Measurements from ENCODE around the gene RPS3. TPM values are rescaled to one million over a fixed set of nuclear protein-coding genes. Genes with fewer than 3 reads are reported as not detected.

Gene RPS3
- total and polyA plus RNA-seq, 2 of the 13 experiments (the other 11 are each of a cell fraction or from before 2014, with no cell fraction given): 2,143 to 3,616 TPM

GRCh38 chr11:75398906-75399305 is 412 bp upstream of the RPS3 start (continued):
- no peak for TF ChIP-seq ZFYVE20 (CRISPR knock-in tag; IDR thresholded peaks at IDR 0.05; ENCODE audit: borderline replicate concordance, low read depth)

DNA sequence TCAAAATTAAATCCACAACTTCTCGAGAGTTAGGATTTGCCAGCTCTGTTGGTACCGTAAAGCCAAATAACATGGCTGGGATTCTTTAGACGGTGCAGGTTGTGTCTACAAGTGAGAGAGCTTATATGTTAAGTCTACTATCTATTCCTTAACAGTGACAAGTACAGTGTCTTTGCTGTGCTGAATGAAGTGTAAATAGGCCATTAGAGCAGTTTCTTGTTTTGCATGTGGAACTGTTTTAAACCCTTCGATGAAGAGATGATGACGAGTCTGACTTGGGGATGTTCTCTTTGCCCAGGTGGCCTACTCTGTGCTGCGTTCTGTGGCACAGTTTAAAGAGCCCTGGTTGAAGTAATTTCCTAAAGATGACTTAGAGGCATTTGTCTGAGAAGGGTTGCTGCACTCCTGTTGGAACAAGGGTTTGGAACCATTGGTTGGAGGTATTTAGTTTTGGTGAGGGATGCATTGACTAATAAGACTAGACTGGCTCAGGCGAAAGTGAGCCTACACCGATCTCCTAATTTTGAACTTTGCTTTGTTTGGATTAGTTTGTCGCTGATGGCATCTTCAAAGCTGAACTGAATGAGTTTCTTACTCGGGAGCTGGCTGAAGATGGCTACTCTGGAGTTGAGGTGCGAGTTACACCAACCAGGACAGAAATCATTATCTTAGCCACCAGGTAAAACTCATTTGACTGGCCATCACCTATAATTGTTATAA is 988 bp downstream of the RPS3 start:
- H3K79me2 ChIP-seq (ENCODE audit: insufficient read depth, low read length): peaks cover 52% of the 10 kb centered on the region
- WGBS (ENCODE audit: low lambda C conversion rate): under 1% methylated on average over 11 of the region's 11 CpGs
- peaks cover 58% of the 10 kb centered on the region for H4K20me1 ChIP-seq (ENCODE audit: insufficient read depth, low read length)
- no peaks in the 10 kb centered on the region for H3K9me3 ChIP-seq (ENCODE audit: low read length)
- H2AFZ ChIP-seq (ENCODE audit: low read length): no peak overlapping the region
- peak; percentile 49 for DNase-seq (ENCODE audit: low spot score)
- BruUV-seq (replicated peaks): no TSS peak
- peak overlapping the region; percentile 89 for H3K4me2 ChIP-seq (ENCODE audit: low read depth, low read length)
- peak overlapping the region; percentile 99 for H3K9ac ChIP-seq (ENCODE audit: insufficient read depth, low read depth, low read length)
- TF ChIP-seq MAZ (IDR thresholded peaks at IDR 0.05; ENCODE audit: borderline replicate concordance, low read depth, low read length) (no peak), MAZ (CRISPR knock-in tag; IDR thresholded peaks at IDR 0.05; ENCODE audit: low read depth) (peak; percentile 56; the same call in 1 of the 2 replicates), THAP11 (CRISPR knock-in tag; IDR thresholded peaks at IDR 0.05) (peak; percentile 11; the same call in 1 of the 2 replicates), TBX2 (CRISPR knock-in tag; IDR thresholded peaks at IDR 0.05; ENCODE audit: borderline replicate concordance) (0 out of 2 replicates have a peak, but pooled peaks have one; percentile 49), SP4 (CRISPR knock-in tag; IDR thresholded peaks at IDR 0.05) (0 out of 2 replicates have a peak, but pooled peaks have one; percentile 36), HNF4A (CRISPR knock-in tag; IDR thresholded peaks at IDR 0.05) (peak; percentile 29), ZNF224 (CRISPR knock-in tag; IDR thresholded peaks at IDR 0.05) (0 out of 2 replicates have a peak, but pooled peaks have one; percentile 4), SALL1 (CRISPR knock-in tag; IDR thresholded peaks at IDR 0.05) (no peak), MED1 (CRISPR knock-in tag; IDR thresholded peaks at IDR 0.05) (peak; percentile 41; the same call in 1 of the 2 replicates), RBFOX2 (IDR thresholded peaks at IDR 0.05; ENCODE audit: low read depth, low read length) (peak; percentile 62)
- TF ChIP-seq, protein P1, sequence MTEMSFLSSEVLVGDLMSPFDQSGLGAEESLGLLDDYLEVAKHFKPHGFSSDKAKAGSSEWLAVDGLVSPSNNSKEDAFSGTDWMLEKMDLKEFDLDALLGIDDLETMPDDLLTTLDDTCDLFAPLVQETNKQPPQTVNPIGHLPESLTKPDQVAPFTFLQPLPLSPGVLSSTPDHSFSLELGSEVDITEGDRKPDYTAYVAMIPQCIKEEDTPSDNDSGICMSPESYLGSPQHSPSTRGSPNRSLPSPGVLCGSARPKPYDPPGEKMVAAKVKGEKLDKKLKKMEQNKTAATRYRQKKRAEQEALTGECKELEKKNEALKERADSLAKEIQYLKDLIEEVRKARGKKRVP (CRISPR knock-in tag; IDR thresholded peaks at IDR 0.05): no peak
- TF ChIP-seq, protein P2, sequence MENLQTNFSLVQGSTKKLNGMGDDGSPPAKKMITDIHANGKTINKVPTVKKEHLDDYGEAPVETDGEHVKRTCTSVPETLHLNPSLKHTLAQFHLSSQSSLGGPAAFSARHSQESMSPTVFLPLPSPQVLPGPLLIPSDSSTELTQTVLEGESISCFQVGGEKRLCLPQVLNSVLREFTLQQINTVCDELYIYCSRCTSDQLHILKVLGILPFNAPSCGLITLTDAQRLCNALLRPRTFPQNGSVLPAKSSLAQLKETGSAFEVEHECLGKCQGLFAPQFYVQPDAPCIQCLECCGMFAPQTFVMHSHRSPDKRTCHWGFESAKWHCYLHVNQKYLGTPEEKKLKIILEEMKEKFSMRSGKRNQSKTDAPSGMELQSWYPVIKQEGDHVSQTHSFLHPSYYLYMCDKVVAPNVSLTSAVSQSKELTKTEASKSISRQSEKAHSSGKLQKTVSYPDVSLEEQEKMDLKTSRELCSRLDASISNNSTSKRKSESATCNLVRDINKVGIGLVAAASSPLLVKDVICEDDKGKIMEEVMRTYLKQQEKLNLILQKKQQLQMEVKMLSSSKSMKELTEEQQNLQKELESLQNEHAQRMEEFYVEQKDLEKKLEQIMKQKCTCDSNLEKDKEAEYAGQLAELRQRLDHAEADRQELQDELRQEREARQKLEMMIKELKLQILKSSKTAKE (CRISPR knock-in tag; IDR thresholded peaks at IDR 0.05; ENCODE audit: borderline replicate concordance): no peak
- peak; percentile 66 for FAIRE-seq
- peak; percentile 16 for ATAC-seq
- ChIA-PET POLR2A (interaction anchor here (0.9 to 1.9 kb wide), 14 partner anchors 8 to 165 kb away, joined by 3 to 10 read pairs (median 5); partner anchors contain the start of gene KLHL35), CTCF (ENCODE audit: low intra/inter-chr PET ratio, low total read pairs) (no interaction called here)
- H3K4me3 ChIP-seq (replicated peaks in 1 of 3; ENCODE audit: insufficient read depth in 1 of 3, low read depth in 2 of 3, low read length in 3 of 3): peak overlapping the region; percentile 91 to 96 (median 96)
- peaks cover 39% of the 10 kb centered on the region for H3K4me1 ChIP-seq (ENCODE audit: insufficient read depth, low read length)
- in situ Hi-C loops (cut with HindIII; ENCODE audit: extremely low pct_ligation_motif_present, low pct_unique_long_range_greater_than_20kb): no loop called here
- intact Hi-C loops (cut with micrococcal nuclease; ENCODE audit: unreplicated experiment): no loop called here
- peaks cover 17 to 45% of the 10 kb centered on the region in 2 experiments for H3K36me3 ChIP-seq (replicated peaks in 1 of 2; ENCODE audit: control insufficient read depth in 1 of 2, insufficient read depth in 2 of 2, low read length in 2 of 2)
- peak overlapping the region; percentile 93 for H3K27ac ChIP-seq (ENCODE audit: extremely low read length, insufficient read depth, low read length)
- H3K27me3 ChIP-seq (ENCODE audit: control insufficient read depth in 1 of 2, insufficient read depth in 2 of 2, low read length in 2 of 2): peaks cover 0 to 6% of the 10 kb centered on the region in 2 experiments; a peak in 1 of 5 replicates

Data from HepG2 (cell line).